Cerebellar nuclear complex (tissue), 1 donor: ENCODE data around the gene ST6GALNAC2.
"Not testable (repeated sequence)": the region's sequence is repeated elsewhere in the genome, so short reads cannot be mapped to it uniquely, and the experiment has no call there.

Experiments used
- DNase-seq, 2 experiments: peaks; one replicate each; lab custom pipeline; 2025; lab: John Stamatoyannopoulos, UW

The ST6GALNAC2 gene

GRCh38 chr17:76527430-76528111 is 58.1 kb downstream of the ST6GALNAC2 start:
- no peak for DNase-seq

- not testable (repeated sequence) for DNase-seq
Observed at GRCh38 chr17:76527016-76527415, 58.6 kb downstream of the ST6GALNAC2 start.

GRCh38 chr17:76525513-76525833 is 60.2 kb downstream of the ST6GALNAC2 start:
- DNase-seq = not testable (repeated sequence)

- DNase-seq = no peak
Observed at GRCh38 chr17:76524598-76525512, 60.8 kb downstream of the ST6GALNAC2 start.

- DNase-seq = peak in 1 of 2 experiments; percentile 53
Observed at GRCh38 chr17:76523084-76524037, 62.3 kb downstream of the ST6GALNAC2 start.

GRCh38 chr17:76521683-76522082 is 64.0 kb downstream of the ST6GALNAC2 start:
- not testable (repeated sequence) for DNase-seq

GRCh38 chr17:76521262-76521661 is 64.4 kb downstream of the ST6GALNAC2 start:
- DNase-seq = no peak

- DNase-seq = no peak
Observed at GRCh38 chr17:76519048-76519966, 66.4 kb downstream of the ST6GALNAC2 start.

- DNase-seq = no peak
Observed at GRCh38 chr17:76517638-76518038, 68.0 kb downstream of the ST6GALNAC2 start.
